ENCODE measurements around the gene AQP5. TPM values are rescaled to one million over a fixed set of nuclear protein-coding genes. Genes with fewer than 3 reads are reported as not detected.

AQP5 gene
- total and polyA plus RNA-seq, 2 of the 8 experiments (the other 6 are each of a cell fraction or from before 2014, with no cell fraction given): 2.5 to 3.2 TPM

DNA sequence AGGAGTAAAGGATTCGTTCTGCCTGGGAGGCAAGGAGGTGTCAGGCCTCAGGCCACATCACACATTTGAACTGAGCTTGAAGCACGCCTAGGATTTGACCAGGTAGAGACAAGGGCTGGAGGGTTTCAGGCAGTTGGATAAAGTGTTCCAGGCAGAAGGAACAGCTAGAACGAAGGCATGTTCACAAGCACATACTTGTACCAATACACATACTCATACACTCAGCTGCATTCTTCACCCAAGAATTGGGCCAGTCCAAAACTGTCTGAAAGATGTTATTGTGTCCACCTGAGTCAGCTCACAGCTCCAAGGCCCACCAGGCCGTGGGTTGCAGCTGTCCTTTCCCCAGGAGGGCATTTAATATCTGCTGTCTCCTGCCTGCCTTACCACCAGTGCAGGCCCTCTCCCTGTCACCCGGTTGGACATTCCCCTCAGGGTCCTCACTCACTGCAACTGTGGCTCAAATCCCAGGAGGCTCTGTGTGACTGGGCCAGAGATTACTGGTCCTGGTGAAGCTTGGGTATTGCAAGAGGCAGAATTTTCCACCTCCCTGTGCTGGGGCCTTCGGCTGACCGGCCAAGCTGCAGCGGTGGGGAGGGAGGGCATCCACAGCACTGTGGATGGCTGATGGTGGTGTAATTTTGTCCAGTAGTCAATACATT lies 23.9 kb upstream of the AQP5 start:
- Histone ChIP-seq H3K79me1 (ENCODE audit: low read depth, low read length) (no peaks in the 10 kb centered on the region), H4K91ac (replicated peaks; ENCODE audit: insufficient read length, low read length) (no peak overlapping the region), H3K18ac (ENCODE audit: extremely low read depth, low read length) (no peak overlapping the region), H3K36me3 (ENCODE audit: control insufficient read depth in 2 of 4, insufficient read depth in 4 of 4, low read length in 3 of 4) (no peaks in the 10 kb centered on the region), H2BK15ac (ENCODE audit: low read length) (0 out of 2 replicates have a peak overlapping the region, but pooled peaks have one; percentile 25), H2BK20ac (ENCODE audit: low read length) (no peak overlapping the region), H3K4me1 (replicated peaks in 1 of 4; ENCODE audit: control insufficient read depth in 3 of 4, insufficient read depth in 4 of 4, low read length in 3 of 4) (peaks cover 0 to 5% (median 1%) of the 10 kb centered on the region in 4 experiments; a peak in 2 of 7 replicates), H4K20me1 (replicated peaks in 1 of 2; ENCODE audit: control insufficient read depth in 1 of 2, insufficient read depth in 2 of 2, low read length in 2 of 2) (no peaks in the 10 kb centered on the region), H3K4me3 (ENCODE audit: extremely low read depth in 1 of 4, insufficient read depth in 2 of 4, low read depth in 3 of 4, low read length in 4 of 4) (no peak overlapping the region), H2BK5ac (ENCODE audit: low read depth, low read length) (no peak overlapping the region), H3K9ac (replicated peaks in 1 of 4; ENCODE audit: extremely low read depth in 1 of 4, low read depth in 3 of 4, low read length in 3 of 4) (no peak overlapping the region), H3K79me2 (ENCODE audit: control insufficient read depth in 1 of 2, insufficient read depth in 2 of 2, low read length in 2 of 2) (no peaks in the 10 kb centered on the region), H2AK5ac (ENCODE audit: low read depth, low read length) (no peak overlapping the region), H3K4ac (replicated peaks; ENCODE audit: insufficient read length, low read depth, low read length) (no peak overlapping the region), H4K5ac (ENCODE audit: insufficient read length, low read depth, low read length) (no peak overlapping the region), H3K27ac (ENCODE audit: low read depth, low read length) (no peak overlapping the region), H2BK12ac (ENCODE audit: low read depth, low read length) (no peak overlapping the region), H3K56ac (replicated peaks; ENCODE audit: insufficient read length, low read depth, low read length) (no peak overlapping the region), H3K9me3 (ENCODE audit: insufficient read depth in 2 of 2, low read depth in 1 of 2, low read length in 1 of 2) (no peaks in the 10 kb centered on the region), H3K4me2 (ENCODE audit: insufficient read depth in 1 of 2, low read depth in 2 of 2, low read length in 2 of 2) (no peak overlapping the region), H2BK120ac (replicated peaks; ENCODE audit: low read depth, low read length) (peak overlapping the region; percentile 20), H3K23ac (ENCODE audit: insufficient read length) (no peak overlapping the region), H3K14ac (ENCODE audit: insufficient read length) (no peak overlapping the region), H3K27me3 (replicated peaks in 1 of 4; ENCODE audit: control insufficient read depth in 3 of 4, extremely low read depth in 1 of 4, insufficient read depth in 3 of 4, low read length in 3 of 4) (no peaks in the 10 kb centered on the region), H2AFZ (ENCODE audit: low read length) (no peak overlapping the region), H4K8ac (ENCODE audit: extremely low read depth, insufficient read depth, low read length) (no peak overlapping the region; the same call in 1 of the 2 replicates), H3K23me2 (ENCODE audit: low read depth, low read length) (no peaks in the 10 kb centered on the region)
- DNase-seq (ENCODE audit: low read depth in 1 of 2, low spot score in 2 of 2) (no peak), FAIRE-seq (no peak)
- ChIA-PET POLR2A (ENCODE audit: partially characterized antibody) (interaction anchor here (1.2 to 1.5 kb wide), 2 partner anchors 8 to 74 kb away, joined by 4 to 5 read pairs; no protein-coding TSS in a partner anchor), CTCF (ENCODE audit: partially characterized antibody) (interaction anchor here (0.6 to 6.5 kb wide), 11 partner anchors 9 to 159 kb away, joined by 3 to 53 read pairs (median 3); no protein-coding TSS in a partner anchor)
- WGBS, 2 experiments (ENCODE audit: extremely low coverage in 1 of 2, insufficient coverage in 1 of 2, insufficient read length in 1 of 2, insufficient replicate concordance in 2 of 2, low coverage in 1 of 2, low lambda C conversion rate in 2 of 2, missing lambda C conversion rate in 1 of 2): 81% methylated on average over 8 of the region's 8 CpGs; no CpG with 5 or more reads in 1 of the 2 experiments
- TF ChIP-seq FOSL1 (IDR thresholded peaks at IDR 0.05; ENCODE audit: insufficient read depth, low read depth, low read length): no peak
- TF ChIP-seq SP2 (IDR thresholded peaks at IDR 0.05; ENCODE audit: low read length): no peak
- TF ChIP-seq JUND (IDR thresholded peaks at IDR 0.05; ENCODE audit: low read length): no peak
- no peak for TF ChIP-seq HDAC2 (IDR thresholded peaks at IDR 0.05; ENCODE audit: borderline replicate concordance in 1 of 2, low read depth in 2 of 2, low read length in 2 of 2)
- no peak for TF ChIP-seq E2F6 (IDR thresholded peaks at IDR 0.05)
- TF ChIP-seq RBBP5 (IDR thresholded peaks at IDR 0.05; ENCODE audit: borderline replicate concordance, low read depth, low read length): no peak
- TF ChIP-seq PHF8 (conservative IDR thresholded peaks at IDR 0.05; ENCODE audit: low read depth, low read length): no peak
- no peak for TF ChIP-seq POU5F1 (IDR thresholded peaks at IDR 0.05; ENCODE audit: low read depth, low read length)
- no peak for TF ChIP-seq ZNF274 (IDR thresholded peaks at IDR 0.05; ENCODE audit: borderline replicate concordance, extremely low read depth, low read length)
- TF ChIP-seq SIN3A (conservative IDR thresholded peaks at IDR 0.05 in 1 of 2, IDR thresholded peaks at IDR 0.05 in 1 of 2; ENCODE audit: low read depth in 1 of 2, low read length in 2 of 2): no peak
- TF ChIP-seq POLR2A (IDR thresholded peaks at IDR 0.05; ENCODE audit: control extremely low read depth in 1 of 2, low read depth in 2 of 2, low read length in 2 of 2): no peak

All from H1 (cell line).